Activated T-cell treated with anti-CD3 and anti-CD28 coated beads for 24 hours (primary cell): Measurements from ENCODE around the gene SCGB1C2.
A peak's percentile ranks its signal among the peaks of the same experiment; 100 is the strongest.

Source experiments
- DNase-seq: peaks from one replicate; pipeline ENCODE4 v3.0.0-alpha.2; 2020; ENCODE audit warnings: low read depth

SCGB1C2 gene

GRCh38 chr17:172401-172800 is 35.0 kb downstream of the SCGB1C2 start:
- DNase-seq = no peak

GRCh38 chr17:173166-173911 is 36.0 kb downstream of the SCGB1C2 start:
- DNase-seq = no peak

GRCh38 chr17:177155-177554 is 39.8 kb downstream of the SCGB1C2 start:
- DNase-seq = no peak

- no peak for DNase-seq
Measured at GRCh38 chr17:177762-178161, 40.4 kb downstream of the SCGB1C2 start.

GRCh38 chr17:178292-179065 is 41.1 kb downstream of the SCGB1C2 start:
- DNase-seq = no peak

- no peak for DNase-seq
Measured at GRCh38 chr17:179066-179432, 41.7 kb downstream of the SCGB1C2 start.

GRCh38 chr17:179781-180380 is 42.5 kb downstream of the SCGB1C2 start:
- no peak for DNase-seq

- no peak for DNase-seq
Measured at GRCh38 chr17:180381-181244, 43.2 kb downstream of the SCGB1C2 start.

GRCh38 chr17:181245-182049 is 44.1 kb downstream of the SCGB1C2 start, which contains the start of gene DOC2B:
TSS of gene DOC2B (minus strand) at chr17:181650. CDS start at chr17:181479, 171 bp downstream.
- peak; percentile 1 for DNase-seq

- DNase-seq = no peak
Measured at GRCh38 chr17:182050-182751, 44.8 kb downstream of the SCGB1C2 start.

- DNase-seq = no peak
Measured at GRCh38 chr17:183021-183420, 45.7 kb downstream of the SCGB1C2 start.

- peak; percentile 1 for DNase-seq
Measured at GRCh38 chr17:185445-186138, 48.2 kb downstream of the SCGB1C2 start.

- no peak for DNase-seq
Measured at GRCh38 chr17:187130-187529, 49.8 kb downstream of the SCGB1C2 start.
